Amniotic stem cell (primary cell): ENCODE measurements around the gene KIF5A.
A peak's percentile ranks its signal among the peaks of the same experiment; 100 is the strongest.

Experiments
- DNase-seq: peaks from one replicate; lab custom pipeline; 2025; lab: John Stamatoyannopoulos, UW

KIF5A gene

GRCh38 chr12:57535764-57536596 lies 13.9 kb upstream of the KIF5A start:
- no peak for DNase-seq

- DNase-seq = no peak
These were observed 13.3 kb upstream of the KIF5A start for GRCh38 chr12:57536597-57536942.

- DNase-seq = no peak
These were observed 10.6 kb upstream of the KIF5A start for GRCh38 chr12:57539134-57539768.

- no peak for DNase-seq
These were observed 8.8 kb upstream of the KIF5A start for GRCh38 chr12:57541001-57541400.

GRCh38 chr12:57541717-57542116 lies 8.1 kb upstream of the KIF5A start:
- DNase-seq = no peak

GRCh38 chr12:57543581-57543980 lies 6.3 kb upstream of the KIF5A start:
- no peak for DNase-seq

GRCh38 chr12:57545809-57546437 lies 3.9 kb upstream of the KIF5A start:
- DNase-seq = no peak

- peak; percentile 95 for DNase-seq
These were observed 3.2 kb upstream of the KIF5A start, which contains the start of gene DCTN2 for GRCh38 chr12:57546438-57547287. TSS of gene DCTN2 (minus strand) at chr12:57547192. CDS start at chr12:57547063, 129 bp downstream.

- no peak for DNase-seq
These were observed 2.4 kb upstream of the KIF5A start for GRCh38 chr12:57547288-57548012.

GRCh38 chr12:57548013-57548315 lies 1.9 kb upstream of the KIF5A start:
- no peak for DNase-seq

- no peak for DNase-seq
These were observed 1.4 kb upstream of the KIF5A start for GRCh38 chr12:57548488-57548887.

GRCh38 chr12:57549203-57549908 lies 488 bp upstream of the KIF5A start:
- DNase-seq = no peak

GRCh38 chr12:57550641-57551549 lies 1.1 kb downstream of the KIF5A start:
- DNase-seq = no peak

GRCh38 chr12:57551637-57552305 lies 1.9 kb downstream of the KIF5A start:
- no peak for DNase-seq

GRCh38 chr12:57552306-57552651 lies 2.4 kb downstream of the KIF5A start:
- DNase-seq = no peak

GRCh38 chr12:57552835-57553313 lies 3.0 kb downstream of the KIF5A start:
- DNase-seq = no peak

GRCh38 chr12:57553343-57554202 lies 3.7 kb downstream of the KIF5A start:
- no peak for DNase-seq

GRCh38 chr12:57554453-57554852 lies 4.6 kb downstream of the KIF5A start:
- DNase-seq = no peak
